B cell (primary cell): Measurements from ENCODE around the gene NTN1.

Source experiments
- CTCF ChIP-seq: fragments of 200-600 bp; IDR thresholded peaks from one replicate; pipeline ENCODE4 v1.8.0; 2022; ENCODE audit warnings: antibody characterized with exemption, mild to moderate bottlenecking
- EZH2 ChIP-seq: IDR thresholded peaks from 2 replicates; pipeline ENCODE4 v1.6.1; 2012; ENCODE audit warnings: borderline replicate concordance, low read depth, mild to moderate bottlenecking, moderate library complexity, low read length; ENCODE audit not compliant: insufficient read depth, poor library complexity, severe bottlenecking

- TF ChIP-seq CTCF (no peak), EZH2 (no peak)
Observed at GRCh38 chr17:8979715-8980114, 41.6 kb upstream of the NTN1 start.
